A549 (cell line): ENCODE data around the gene SBF2.

Experiments used
- EP300 ChIP-seq, 2 experiments: fragments of >200 bp; sonication (Bioruptor Twin); formaldehyde crosslinking; IDR thresholded peaks; 2 replicates in 1 of 2; 3 replicates in 1 of 2; pipeline ENCODE4 v1.6.1; 2016 to 2017
- JUNB ChIP-seq: fragments of >200 bp; sonication (Bioruptor Twin); formaldehyde crosslinking; IDR thresholded peaks from 2 replicates; pipeline ENCODE4 v1.6.1; 2016
- NR3C1 ChIP-seq: fragments of >200 bp; sonication (Bioruptor Twin); formaldehyde crosslinking; IDR thresholded peaks from 3 replicates; pipeline ENCODE4 v1.6.1; 2017
- POLR2A ChIP-seq: IDR thresholded peaks from 2 replicates; pipeline ENCODE4 v1.6.1; 2012; ENCODE audit warnings: mild to moderate bottlenecking, low read length
- SMC3 ChIP-seq: fragments of >200 bp; sonication (Bioruptor Twin); formaldehyde crosslinking; IDR thresholded peaks from 3 replicates; pipeline ENCODE4 v1.6.1; 2018; ENCODE audit warnings: inconsistent platforms
- TF ChIP-seq, protein P1 (sequence below): fragments of >200 bp; sonication (Bioruptor Twin); formaldehyde crosslinking; IDR thresholded peaks from 3 replicates; pipeline ENCODE4 v1.5.1; 2016
- TF ChIP-seq, protein P2 (sequence below): fragments of 150-350 bp; IDR thresholded peaks from 2 replicates; pipeline ENCODE4 v1.6.1; 2014; ENCODE audit warnings: low read depth, mild to moderate bottlenecking, low read length

DNA sequence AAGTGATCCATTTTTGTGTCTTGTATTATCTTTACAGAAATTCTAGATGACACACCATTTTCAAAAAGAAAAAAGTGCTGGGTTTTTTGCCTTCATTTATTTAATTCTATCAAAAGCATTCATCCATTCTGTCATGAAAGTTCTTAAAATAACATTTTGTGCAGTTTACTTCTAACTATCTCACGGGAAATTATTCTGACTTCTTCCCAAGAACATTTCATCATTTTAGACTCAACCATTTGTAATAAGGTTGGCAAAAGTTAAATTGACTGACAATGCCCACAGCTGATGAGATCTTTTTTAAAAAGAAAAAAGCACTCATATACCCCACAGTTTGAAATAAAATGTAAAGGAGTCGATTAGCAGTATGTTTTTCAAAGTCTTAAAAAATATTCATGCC is 68.5 kb downstream of the SBF2 start:
- TF ChIP-seq SMC3 (no peak), POLR2A (no peak), JUNB (no peak), EP300 (IDR thresholded peaks at IDR 0.05) (no peak), NR3C1 (no peak)
- TF ChIP-seq, protein P1, sequence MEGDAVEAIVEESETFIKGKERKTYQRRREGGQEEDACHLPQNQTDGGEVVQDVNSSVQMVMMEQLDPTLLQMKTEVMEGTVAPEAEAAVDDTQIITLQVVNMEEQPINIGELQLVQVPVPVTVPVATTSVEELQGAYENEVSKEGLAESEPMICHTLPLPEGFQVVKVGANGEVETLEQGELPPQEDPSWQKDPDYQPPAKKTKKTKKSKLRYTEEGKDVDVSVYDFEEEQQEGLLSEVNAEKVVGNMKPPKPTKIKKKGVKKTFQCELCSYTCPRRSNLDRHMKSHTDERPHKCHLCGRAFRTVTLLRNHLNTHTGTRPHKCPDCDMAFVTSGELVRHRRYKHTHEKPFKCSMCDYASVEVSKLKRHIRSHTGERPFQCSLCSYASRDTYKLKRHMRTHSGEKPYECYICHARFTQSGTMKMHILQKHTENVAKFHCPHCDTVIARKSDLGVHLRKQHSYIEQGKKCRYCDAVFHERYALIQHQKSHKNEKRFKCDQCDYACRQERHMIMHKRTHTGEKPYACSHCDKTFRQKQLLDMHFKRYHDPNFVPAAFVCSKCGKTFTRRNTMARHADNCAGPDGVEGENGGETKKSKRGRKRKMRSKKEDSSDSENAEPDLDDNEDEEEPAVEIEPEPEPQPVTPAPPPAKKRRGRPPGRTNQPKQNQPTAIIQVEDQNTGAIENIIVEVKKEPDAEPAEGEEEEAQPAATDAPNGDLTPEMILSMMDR = no peak
- TF ChIP-seq, protein P2, sequence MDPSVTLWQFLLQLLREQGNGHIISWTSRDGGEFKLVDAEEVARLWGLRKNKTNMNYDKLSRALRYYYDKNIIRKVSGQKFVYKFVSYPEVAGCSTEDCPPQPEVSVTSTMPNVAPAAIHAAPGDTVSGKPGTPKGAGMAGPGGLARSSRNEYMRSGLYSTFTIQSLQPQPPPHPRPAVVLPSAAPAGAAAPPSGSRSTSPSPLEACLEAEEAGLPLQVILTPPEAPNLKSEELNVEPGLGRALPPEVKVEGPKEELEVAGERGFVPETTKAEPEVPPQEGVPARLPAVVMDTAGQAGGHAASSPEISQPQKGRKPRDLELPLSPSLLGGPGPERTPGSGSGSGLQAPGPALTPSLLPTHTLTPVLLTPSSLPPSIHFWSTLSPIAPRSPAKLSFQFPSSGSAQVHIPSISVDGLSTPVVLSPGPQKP = no peak
